T follicular helper cell (primary cell): ENCODE measurements around the gene AATF.
A peak's percentile ranks its signal among the peaks of the same experiment; 100 is the strongest.

ENCODE experiments used
- DNase-seq: peaks from one replicate; pipeline ENCODE4 v3.0.0-alpha.2; 2020; ENCODE audit warnings: low read depth
- total RNA-seq, 2 experiments: gene quantifications; one replicate each; lab custom pipeline; 2026; lab: John Stamatoyannopoulos, UW

AATF gene
- total RNA-seq, result 94.7 to 202 reads per million in 2 experiments

GRCh38 chr17:36948717-36949460 is at the start of gene AATF:
AATF (plus strand) TSS chr17:36948954; CDS start chr17:36949126, 172 bp downstream.
- DNase-seq, result peak; percentile 92

GRCh38 chr17:36899250-36900159 is 49.2 kb upstream of the AATF start:
- DNase-seq, result no peak

GRCh38 chr17:36900160-36900512 is 48.6 kb upstream of the AATF start:
- DNase-seq, result no peak

GRCh38 chr17:36901506-36901905 is 47.2 kb upstream of the AATF start:
- no peak for DNase-seq

GRCh38 chr17:36907407-36907806 is 41.3 kb upstream of the AATF start:
- no peak for DNase-seq

GRCh38 chr17:36910513-36910912 is 38.2 kb upstream of the AATF start:
- DNase-seq, result no peak

GRCh38 chr17:36911001-36911400 is 37.8 kb upstream of the AATF start:
- DNase-seq, result no peak

- no peak for DNase-seq
These were observed 35.6 kb upstream of the AATF start for GRCh38 chr17:36913132-36913531.

GRCh38 chr17:36918211-36918691 is 30.5 kb upstream of the AATF start:
- no peak for DNase-seq

- no peak for DNase-seq
These were observed 29.3 kb upstream of the AATF start for GRCh38 chr17:36919407-36919968.

- no peak for DNase-seq
These were observed 28.4 kb upstream of the AATF start for GRCh38 chr17:36920032-36921005.

GRCh38 chr17:36921095-36921851 is 27.5 kb upstream of the AATF start:
- DNase-seq, result no peak

GRCh38 chr17:36922175-36922574 is 26.6 kb upstream of the AATF start:
- no peak for DNase-seq

- no peak for DNase-seq
These were observed 24.9 kb upstream of the AATF start for GRCh38 chr17:36923814-36924221.

- no peak for DNase-seq
These were observed 22.5 kb upstream of the AATF start for GRCh38 chr17:36926226-36926625.

GRCh38 chr17:36926701-36927100 is 22.1 kb upstream of the AATF start:
- DNase-seq, result no peak

- no peak for DNase-seq
These were observed 20.0 kb upstream of the AATF start for GRCh38 chr17:36928471-36929345.

GRCh38 chr17:36929851-36930582 is 18.7 kb upstream of the AATF start:
- no peak for DNase-seq

- DNase-seq, result no peak
These were observed 18.2 kb upstream of the AATF start for GRCh38 chr17:36930583-36930900.
